Left ventricle myocardium inferior (tissue), 1 donor: Measurements from ENCODE around the gene PRR30. TPM values are rescaled to one million over a fixed set of nuclear protein-coding genes. Genes with fewer than 3 reads are reported as not detected.
A peak's percentile ranks its signal among the peaks of the same experiment; 100 is the strongest.

Source experiments
- DNase-seq: peaks from one replicate; pipeline ENCODE4 v3.0.0-alpha.2; 2020
- H3K27ac ChIP-seq: fragments of 200-600 bp; replicated peaks from 2 replicates; pipeline ENCODE4 v1.8.0; 2021
- H3K27me3 ChIP-seq: fragments of 200-600 bp; 2 replicates; pipeline ENCODE4 v1.8.0; 2021; ENCODE audit warnings: low read depth
- H3K36me3 ChIP-seq: fragments of 200-600 bp; 2 replicates; pipeline ENCODE4 v1.8.0; 2021
- H3K4me1 ChIP-seq: fragments of 200-600 bp; 2 replicates; pipeline ENCODE4 v1.8.0; 2021
- H3K4me3 ChIP-seq: fragments of 200-600 bp; 2 replicates; pipeline ENCODE4 v1.8.0; 2021; ENCODE audit warnings: mild to moderate bottlenecking, moderate library complexity
- H3K9me3 ChIP-seq: fragments of 200-600 bp; replicated peaks from 2 replicates; pipeline ENCODE4 v1.8.0; 2021
- CTCF ChIP-seq: fragments of 200-600 bp; IDR thresholded peaks from 2 replicates; pipeline ENCODE4 v1.8.0; 2021; ENCODE audit warnings: antibody characterized with exemption, mild to moderate bottlenecking, borderline replicate concordance
- intact Hi-C: fragments of 100-400 bp; cut with micrococcal nuclease; formaldehyde crosslinking; loops from one replicate; pipeline ENCODE4 v1.11.0; 2022
- long read RNA-seq: library from polyadenylated mRNA; unstranded; transcript quantifications from one replicate; pipeline ENCODE4 v2.0.0, GENCODE V29; 2021
- total RNA-seq: library from RNA; stranded (reverse); fragmentation: NEBNext Ultra II Directional; extraction: Animal tissue kit (Norgen Biotek cat#: 25700); gene quantifications from one replicate; pipeline ENCODE4 v1.2.1, GENCODE V29; 2021
- donor health status: DM: no; HTN: yes; CAD: no; lungs with severe emphysema.

Gene PRR30
- not detected for total RNA-seq
- long read RNA-seq, result 0 reads

GRCh38 chr2:27139310-27139709, at the start of gene PRR30:
PRR30 (minus strand) TSS chr2:27139410; CDS start chr2:27138329, 1,081 bp downstream.
- TF ChIP-seq CTCF, result no peak
- no peak for DNase-seq

GRCh38 chr2:27186613-27187345, 47.6 kb upstream of the PRR30 start:
- H3K27ac ChIP-seq, result no peak overlapping the region
- peaks cover 26% of the 10 kb centered on the region for H3K4me1 ChIP-seq
- no peaks in the 10 kb centered on the region for H3K9me3 ChIP-seq
- no peaks in the 10 kb centered on the region for H3K36me3 ChIP-seq
- peaks cover 17% of the 10 kb centered on the region for H3K27me3 ChIP-seq
- no peak overlapping the region for H3K4me3 ChIP-seq
- intact Hi-C loops, result no loop called here
- no peak for DNase-seq
- no peak for TF ChIP-seq CTCF

More at GRCh38 chr2:27139310-27139709, at the start of gene PRR30:
- no peak within 1 kb of the TSS for H3K27ac ChIP-seq
- no peaks in the 10 kb centered on the region for H3K27me3 ChIP-seq
- no peaks in the 10 kb centered on the region for H3K36me3 ChIP-seq
- no peak within 1 kb of the TSS for H3K4me3 ChIP-seq
- intact Hi-C loops, result no loop called here
- H3K4me1 ChIP-seq, result peaks cover under 1% of the 10 kb centered on the region
- no peaks in the 10 kb centered on the region for H3K9me3 ChIP-seq

GRCh38 chr2:27185331-27186026, 46.3 kb upstream of the PRR30 start:
- Histone ChIP-seq H3K36me3 (no peaks in the 10 kb centered on the region), H3K4me1 (peaks cover 26% of the 10 kb centered on the region), H3K27ac (peak overlapping the region; percentile 77), H3K27me3 (peaks cover 17% of the 10 kb centered on the region), H3K9me3 (no peaks in the 10 kb centered on the region), H3K4me3 (no peak overlapping the region)
- no peak for DNase-seq
- no peak for TF ChIP-seq CTCF
- intact Hi-C loops, result no loop called here

GRCh38 chr2:27184115-27184514, 44.9 kb upstream of the PRR30 start:
- TF ChIP-seq CTCF, result no peak
- intact Hi-C loops, result no loop called here
- H3K27ac ChIP-seq, result no peak overlapping the region
- no peaks in the 10 kb centered on the region for H3K9me3 ChIP-seq
- peaks cover 26% of the 10 kb centered on the region for H3K4me1 ChIP-seq
- no peak for DNase-seq
- no peak overlapping the region for H3K4me3 ChIP-seq
- no peaks in the 10 kb centered on the region for H3K36me3 ChIP-seq
- H3K27me3 ChIP-seq, result peaks cover 30% of the 10 kb centered on the region

GRCh38 chr2:27182346-27182745, 43.1 kb upstream of the PRR30 start:
- H3K9me3 ChIP-seq, result no peaks in the 10 kb centered on the region
- intact Hi-C loops, result no loop called here

More at GRCh38 chr2:27182346-27182745, 43.1 kb upstream of the PRR30 start:
- Histone ChIP-seq H3K36me3 (no peaks in the 10 kb centered on the region), H3K4me3 (no peak overlapping the region), H3K27me3 (peaks cover 35% of the 10 kb centered on the region), H3K27ac (no peak overlapping the region), H3K4me1 (peaks cover 26% of the 10 kb centered on the region)
- TF ChIP-seq CTCF, result no peak
- DNase-seq, result no peak
